ENCODE measurements around the gene CAPN3.

- TF ChIP-seq ZNF70 (CRISPR knock-in tag; IDR thresholded peaks at IDR 0.05) (no peak), PPARA (CRISPR knock-in tag; IDR thresholded peaks at IDR 0.05; ENCODE audit: borderline replicate concordance) (no peak), ZFP30 (CRISPR knock-in tag; IDR thresholded peaks at IDR 0.05) (no peak), ISL1 (CRISPR knock-in tag; IDR thresholded peaks at IDR 0.05) (no peak), RARB (CRISPR knock-in tag; IDR thresholded peaks at IDR 0.05) (no peak), SNAI2 (CRISPR knock-in tag; IDR thresholded peaks at IDR 0.05) (no peak), ZNF565 (CRISPR knock-in tag; conservative IDR thresholded peaks at IDR 0.05; ENCODE audit: low read depth) (no peak)
- TF ChIP-seq, protein P1, sequence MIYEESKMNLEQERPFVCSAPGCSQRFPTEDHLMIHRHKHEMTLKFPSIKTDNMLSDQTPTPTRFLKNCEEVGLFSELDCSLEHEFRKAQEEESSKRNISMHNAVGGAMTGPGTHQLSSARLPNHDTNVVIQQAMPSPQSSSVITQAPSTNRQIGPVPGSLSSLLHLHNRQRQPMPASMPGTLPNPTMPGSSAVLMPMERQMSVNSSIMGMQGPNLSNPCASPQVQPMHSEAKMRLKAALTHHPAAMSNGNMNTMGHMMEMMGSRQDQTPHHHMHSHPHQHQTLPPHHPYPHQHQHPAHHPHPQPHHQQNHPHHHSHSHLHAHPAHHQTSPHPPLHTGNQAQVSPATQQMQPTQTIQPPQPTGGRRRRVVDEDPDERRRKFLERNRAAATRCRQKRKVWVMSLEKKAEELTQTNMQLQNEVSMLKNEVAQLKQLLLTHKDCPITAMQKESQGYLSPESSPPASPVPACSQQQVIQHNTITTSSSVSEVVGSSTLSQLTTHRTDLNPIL (CRISPR knock-in tag; IDR thresholded peaks at IDR 0.05; ENCODE audit: low read depth): no peak
Observed at GRCh38 chr15:42371096-42371495, 11.8 kb downstream of the CAPN3 start.
